Neuronal stem cell (in vitro differentiated cells): ENCODE data around the gene SLC38A2.
A peak's percentile ranks its signal among the peaks of the same experiment; 100 is the strongest.

Experiments used
- DNase-seq: peaks from one replicate; pipeline ENCODE4 v3.0.0-alpha.2; 2013; ENCODE audit warnings: low spot score
- H2AFZ ChIP-seq: one replicate; pipeline ENCODE4 v1.6.1; 2013; ENCODE audit warnings: mild to moderate bottlenecking, low read length, inconsistent platforms
- H2AK5ac ChIP-seq: 2 replicates; pipeline ENCODE4 v1.6.1; 2013; ENCODE audit warnings: low read depth, mild to moderate bottlenecking, inconsistent platforms, low read length, moderate library complexity, mixed read lengths
- H2BK120ac ChIP-seq: 2 replicates; pipeline ENCODE4 v1.6.1; 2013; ENCODE audit warnings: low read depth, mild to moderate bottlenecking, inconsistent platforms, low read length, moderate library complexity, mixed read lengths
- H2BK12ac ChIP-seq: one replicate; pipeline ENCODE4 v1.6.1; 2013; ENCODE audit warnings: low read length, inconsistent platforms
- H2BK15ac ChIP-seq: 2 replicates; pipeline ENCODE4 v1.6.1; 2013; ENCODE audit warnings: mild to moderate bottlenecking, low read length, inconsistent platforms, mixed read lengths
- H2BK5ac ChIP-seq: one replicate; pipeline ENCODE4 v1.6.1; 2013; ENCODE audit warnings: inconsistent platforms, mild to moderate bottlenecking, low read length, moderate library complexity
- H3K14ac ChIP-seq: one replicate; pipeline ENCODE4 v1.6.1; 2013; ENCODE audit warnings: low read length, inconsistent platforms
- H3K18ac ChIP-seq: 2 replicates; pipeline ENCODE4 v1.6.1; 2013; ENCODE audit warnings: low read length, inconsistent platforms
- H3K23ac ChIP-seq: 2 replicates; pipeline ENCODE4 v1.6.1; 2013; ENCODE audit warnings: low read depth, mild to moderate bottlenecking, mixed read lengths, low read length, inconsistent platforms; ENCODE audit not compliant: poor library complexity
- H3K27ac ChIP-seq: replicated peaks from 3 replicates; pipeline ENCODE4 v1.5.1; 2013; ENCODE audit warnings: low read length, inconsistent platforms
- H3K27me3 ChIP-seq, 3 experiments: 2 replicates each; pipeline ENCODE4 v1.6.1; 2013; ENCODE audit warnings: low read length in 3 of 3, mild to moderate bottlenecking in 2 of 3, inconsistent platforms in 1 of 3, low read depth in 1 of 3, mixed read lengths in 1 of 3, moderate library complexity in 1 of 3; ENCODE audit not compliant: control insufficient read depth in 3 of 3, insufficient read depth in 3 of 3
- H3K36me3 ChIP-seq, 2 donors: replicated peaks in 1 of 2; 2 replicates each; pipeline ENCODE4 v1.6.1; 2013; ENCODE audit warnings: low read length in 2 of 2; ENCODE audit not compliant: control insufficient read depth in 2 of 2, insufficient read depth in 2 of 2
- H3K4ac ChIP-seq: 2 replicates; pipeline ENCODE4 v1.6.1; 2013; ENCODE audit warnings: inconsistent platforms, mild to moderate bottlenecking, low read length, moderate library complexity
- H3K4me1 ChIP-seq, 2 donors: 1 replicate in 1 of 2; 2 replicates in 1 of 2; pipeline ENCODE4 v1.6.1; 2013; ENCODE audit warnings: low read length in 2 of 2, low read depth in 1 of 2; ENCODE audit not compliant: control insufficient read depth in 2 of 2, insufficient read depth in 1 of 2
- H3K4me2 ChIP-seq: one replicate; pipeline ENCODE4 v1.6.1; 2013; ENCODE audit warnings: mild to moderate bottlenecking, low read length, inconsistent platforms; ENCODE audit not compliant: insufficient read depth, poor library complexity, severe bottlenecking
- H3K4me3 ChIP-seq, 2 donors: 2 replicates each; pipeline ENCODE4 v1.5.1; 2013; ENCODE audit warnings: low read length in 2 of 2, mild to moderate bottlenecking in 2 of 2, inconsistent platforms in 1 of 2, moderate library complexity in 1 of 2
- H3K79me1 ChIP-seq: one replicate; pipeline ENCODE4 v1.6.1; 2013; ENCODE audit warnings: low read depth, mild to moderate bottlenecking, inconsistent platforms, low read length, moderate library complexity
- H3K9ac ChIP-seq: one replicate; pipeline ENCODE4 v1.6.1; 2013; ENCODE audit warnings: mild to moderate bottlenecking, low read depth, low read length, inconsistent platforms; ENCODE audit not compliant: poor library complexity
- H3K9me3 ChIP-seq, 2 donors: replicated peaks in 1 of 2; 2 replicates each; pipeline versions ENCODE3 to v1.6.1; 2013; ENCODE audit warnings: low read length in 2 of 2, mild to moderate bottlenecking in 2 of 2, inconsistent platforms in 1 of 2, low read depth in 1 of 2, mixed read lengths in 1 of 2, moderate library complexity in 1 of 2; ENCODE audit not compliant: control insufficient read depth in 2 of 2, insufficient read depth in 1 of 2
- H4K8ac ChIP-seq: one replicate; pipeline ENCODE4 v1.6.1; 2013; ENCODE audit warnings: low read depth, mild to moderate bottlenecking, inconsistent platforms, low read length, moderate library complexity
- H4K91ac ChIP-seq: one replicate; pipeline ENCODE4 v1.6.1; 2013; ENCODE audit warnings: low read length, low read depth, mild to moderate bottlenecking, inconsistent platforms; ENCODE audit not compliant: poor library complexity
- WGBS, 2 donors: extraction: QIAGEN DNeasy Blood & Tissue Kit; methylation state at CpG; one replicate each; pipeline ENCODE4 v1.1.7; 2013; ENCODE audit warnings: missing lambda C conversion rate in 2 of 2, mixed read lengths in 1 of 2; ENCODE audit not compliant: insufficient read length in 2 of 2, insufficient replicate concordance in 1 of 2; ENCODE audit errors: extremely low coverage in 2 of 2; 5-methylcytosine and 5-hydroxymethylcytosine counted together

Gene SLC38A2

GRCh38 chr12:46370380-46370734 is 2.2 kb downstream of the SLC38A2 start:
- no peak overlapping the region for H3K14ac ChIP-seq
- DNase-seq = no peak
- H3K79me1 ChIP-seq = peaks cover 3% of the 10 kb centered on the region
- H4K8ac ChIP-seq = no peak overlapping the region
- H2AFZ ChIP-seq = no peak overlapping the region
- no peak overlapping the region for H3K23ac ChIP-seq
- no peak overlapping the region for H2BK15ac ChIP-seq
- H3K18ac ChIP-seq = no peak overlapping the region
- H3K36me3 ChIP-seq = peaks cover 22 to 58% of the 10 kb centered on the region in 2 donors
- no peak overlapping the region for H3K9ac ChIP-seq
- no CpG with 5 or more reads among the region's 2 CpGs for WGBS, 2 donors
- no peak overlapping the region for H3K27ac ChIP-seq
- H4K91ac ChIP-seq = no peak overlapping the region
- H3K4me2 ChIP-seq = no peak overlapping the region
- H3K4ac ChIP-seq = no peak overlapping the region
- H2BK5ac ChIP-seq = no peak overlapping the region
- no peak overlapping the region for H2AK5ac ChIP-seq
- no peak overlapping the region for H2BK12ac ChIP-seq
- no peaks in the 10 kb centered on the region for H3K9me3 ChIP-seq
- H3K27me3 ChIP-seq = peaks cover 0 to 17% (median 0%) of the 10 kb centered on the region in 3 experiments
- peaks cover 4 to 8% of the 10 kb centered on the region in 2 donors for H3K4me1 ChIP-seq
- H3K4me3 ChIP-seq = peak overlapping the region in 1 of 2 donors; percentile 85
- no peak overlapping the region for H2BK120ac ChIP-seq

- no peak overlapping the region for H4K8ac ChIP-seq
- H3K36me3 ChIP-seq = peaks cover 25 to 64% of the 10 kb centered on the region in 2 donors
Observed at GRCh38 chr12:46369474-46370379, 2.8 kb downstream of the SLC38A2 start.

GRCh38 chr12:46369095-46369473 is 3.5 kb downstream of the SLC38A2 start:
- no peak overlapping the region for H3K4me2 ChIP-seq
- peaks cover 3% of the 10 kb centered on the region for H3K79me1 ChIP-seq
- H3K14ac ChIP-seq = no peak overlapping the region
- no peak overlapping the region for H2AK5ac ChIP-seq
- H3K9me3 ChIP-seq = no peaks in the 10 kb centered on the region
- peaks cover 27 to 70% of the 10 kb centered on the region in 2 donors for H3K36me3 ChIP-seq
- H3K27ac ChIP-seq = no peak overlapping the region
- H2AFZ ChIP-seq = no peak overlapping the region
- H2BK120ac ChIP-seq = no peak overlapping the region
- no peak overlapping the region for H2BK5ac ChIP-seq
- H4K91ac ChIP-seq = no peak overlapping the region
- peaks cover 4 to 8% of the 10 kb centered on the region in 2 donors for H3K4me1 ChIP-seq
- DNase-seq = no peak
- WGBS, 2 donors = no CpG with 5 or more reads among the region's 4 CpGs
- no peak overlapping the region for H3K4me3 ChIP-seq
- no peak overlapping the region for H2BK15ac ChIP-seq
- H3K27me3 ChIP-seq = peaks cover 0 to 9% (median 0%) of the 10 kb centered on the region in 3 experiments
- no peak overlapping the region for H3K9ac ChIP-seq
- no peak overlapping the region for H3K4ac ChIP-seq
- no peak overlapping the region for H2BK12ac ChIP-seq
- H3K23ac ChIP-seq = no peak overlapping the region
- H3K18ac ChIP-seq = no peak overlapping the region
- no peak overlapping the region for H4K8ac ChIP-seq

More at GRCh38 chr12:46369474-46370379, 2.8 kb downstream of the SLC38A2 start:
- Histone ChIP-seq H2BK5ac (no peak overlapping the region), H4K91ac (no peak overlapping the region), H2AK5ac (no peak overlapping the region), H3K18ac (no peak overlapping the region), H3K27ac (no peak overlapping the region), H3K9me3 (no peaks in the 10 kb centered on the region), H2BK15ac (no peak overlapping the region), H3K4me1 (peaks cover 4 to 8% of the 10 kb centered on the region in 2 donors), H3K9ac (no peak overlapping the region), H3K4me2 (no peak overlapping the region), H3K14ac (no peak overlapping the region), H3K23ac (no peak overlapping the region), H2BK120ac (no peak overlapping the region), H3K79me1 (peaks cover 3% of the 10 kb centered on the region), H3K4me3 (peak overlapping the region in 1 of 2 donors; percentile 85), H2BK12ac (no peak overlapping the region), H3K27me3 (peaks cover 0 to 15% (median 0%) of the 10 kb centered on the region in 3 experiments), H2AFZ (no peak overlapping the region), H3K4ac (no peak overlapping the region)
- DNase-seq = no peak
- WGBS, 2 donors = no CpG with 5 or more reads among the region's 7 CpGs

GRCh38 chr12:46368684-46369083 is 3.9 kb downstream of the SLC38A2 start:
- peaks cover 3% of the 10 kb centered on the region for H3K79me1 ChIP-seq
- H3K9ac ChIP-seq = no peak overlapping the region
- H2AFZ ChIP-seq = no peak overlapping the region
- no peak overlapping the region for H3K27ac ChIP-seq
- H2AK5ac ChIP-seq = no peak overlapping the region
- no peak overlapping the region for H4K8ac ChIP-seq
- H3K36me3 ChIP-seq = peaks cover 27 to 74% of the 10 kb centered on the region in 2 donors
- peaks cover 4% of the 10 kb centered on the region in 2 donors for H3K4me1 ChIP-seq
- H4K91ac ChIP-seq = no peak overlapping the region
- WGBS, 2 donors = no CpG with 5 or more reads among the region's 1 CpG
- no peak overlapping the region for H3K4me3 ChIP-seq
- H2BK5ac ChIP-seq = no peak overlapping the region
- H3K4ac ChIP-seq = no peak overlapping the region
- no peak overlapping the region for H2BK12ac ChIP-seq
- no peak overlapping the region for H2BK120ac ChIP-seq
- no peak overlapping the region for H2BK15ac ChIP-seq
- H3K4me2 ChIP-seq = no peak overlapping the region
- DNase-seq = no peak
- H3K23ac ChIP-seq = no peak overlapping the region
- H3K9me3 ChIP-seq = no peaks in the 10 kb centered on the region
- H3K14ac ChIP-seq = no peak overlapping the region
- H3K27me3 ChIP-seq = peaks cover 0 to 5% (median 0%) of the 10 kb centered on the region in 3 experiments
- H3K18ac ChIP-seq = no peak overlapping the region
